Suprapubic skin (tissue), 4 donors: Measurements from ENCODE around the gene FLYWCH1. TPM values are rescaled to one million over a fixed set of nuclear protein-coding genes. Genes with fewer than 3 reads are reported as not detected.
"Not testable (repeated sequence)": the region's sequence is repeated elsewhere in the genome, so short reads cannot be mapped to it uniquely, and the experiment has no call there.

Experiments used
- DNase-seq, 2 donors: peaks; one replicate each; pipeline ENCODE4 v3.0.0-alpha.2; 2019; ENCODE audit warnings: low spot score in 2 of 2
- H3K27ac ChIP-seq: fragments of 200-600 bp; sonication (generic); one replicate; pipeline ENCODE4 v1.5.1; 2019
- H3K27me3 ChIP-seq: fragments of 200-600 bp; sonication (generic); one replicate; pipeline ENCODE4 v1.5.1; 2019
- H3K36me3 ChIP-seq: fragments of 200-600 bp; sonication (generic); one replicate; pipeline ENCODE4 v1.5.1; 2019
- H3K4me1 ChIP-seq: fragments of 200-600 bp; sonication (generic); one replicate; pipeline ENCODE4 v1.5.1; 2019
- H3K4me3 ChIP-seq: fragments of 200-600 bp; sonication (generic); one replicate; pipeline ENCODE4 v1.5.1; 2019; ENCODE audit warnings: mild to moderate bottlenecking
- H3K9me3 ChIP-seq: fragments of 200-600 bp; sonication (generic); one replicate; pipeline ENCODE4 v1.5.1; 2019
- CTCF ChIP-seq, 2 donors: fragments of 200-600 bp in 1 of 2; fragments of 450-650 bp in 1 of 2; sonication (generic) in 1 of 2; IDR thresholded peaks; one replicate each; pipeline ENCODE4 v1.5.1; 2016 to 2019; ENCODE audit warnings: antibody characterized with exemption in 2 of 2, mild to moderate bottlenecking in 1 of 2, moderate library complexity in 1 of 2
- EP300 ChIP-seq: sonication (generic); formaldehyde crosslinking; IDR thresholded peaks from one replicate; pipeline ENCODE4 v1.6.1; 2017; ENCODE audit warnings: antibody characterized with exemption
- POLR2A ChIP-seq, 2 donors: fragments of 450-650 bp; IDR thresholded peaks; one replicate each; pipeline ENCODE4 v1.6.1; 2017; ENCODE audit warnings: antibody characterized with exemption in 2 of 2, mild to moderate bottlenecking in 2 of 2, moderate library complexity in 2 of 2
- POLR2AphosphoS5 ChIP-seq, 3 donors: sonication (generic); formaldehyde crosslinking; IDR thresholded peaks; one replicate each; pipeline ENCODE4 v1.6.1; 2017; ENCODE audit warnings: antibody characterized with exemption in 3 of 3
- WGBS: methylation state at CpG from one replicate; pipeline ENCODE4 v1.1.5; 2018; 5-methylcytosine and 5-hydroxymethylcytosine counted together
- total RNA-seq, 4 donors: library from RNA; depleted of rRNA; stranded (reverse); fragments of >200 nt; gene quantifications; one replicate each; pipeline ENCODE4 v1.1.0, GENCODE V29; 2016

The FLYWCH1 gene
- total RNA-seq, 4 donors from 2014 or later, result 32.7 to 81.8 (median 52.1) TPM

GRCh38 chr16:2938206-2938605, 26.5 kb downstream of the FLYWCH1 start:
- WGBS, result 89% methylated on average over 10 of the region's 12 CpGs
- Histone ChIP-seq H3K36me3 (peaks cover 92% of the 10 kb centered on the region), H3K4me3 (no peak overlapping the region), H3K4me1 (no peaks in the 10 kb centered on the region), H3K27me3 (no peaks in the 10 kb centered on the region), H3K27ac (no peak overlapping the region), H3K9me3 (no peaks in the 10 kb centered on the region)
- DNase-seq, result no peak
- TF ChIP-seq POLR2A (IDR thresholded peaks at IDR 0.05) (no peak), POLR2AphosphoS5 (IDR thresholded peaks at IDR 0.05) (no peak), CTCF (IDR thresholded peaks at IDR 0.05) (no peak), EP300 (no peak)

GRCh38 chr16:2939968-2940367, 28.2 kb downstream of the FLYWCH1 start:
- 76% methylated on average over 2 of the region's 2 CpGs for WGBS
- DNase-seq, result no peak
- H3K27me3 ChIP-seq, result no peaks in the 10 kb centered on the region
- no peaks in the 10 kb centered on the region for H3K9me3 ChIP-seq
- no peak overlapping the region for H3K4me3 ChIP-seq
- no peaks in the 10 kb centered on the region for H3K4me1 ChIP-seq
- no peak for TF ChIP-seq POLR2AphosphoS5 (IDR thresholded peaks at IDR 0.05)
- no peak for TF ChIP-seq CTCF (IDR thresholded peaks at IDR 0.05)
- H3K36me3 ChIP-seq, result peaks cover 89% of the 10 kb centered on the region
- no peak overlapping the region for H3K27ac ChIP-seq

- Histone ChIP-seq H3K9me3 (no peaks in the 10 kb centered on the region), H3K27me3 (no peaks in the 10 kb centered on the region), H3K36me3 (peaks cover 76% of the 10 kb centered on the region), H3K4me1 (no peaks in the 10 kb centered on the region), H3K4me3 (no peak overlapping the region), H3K27ac (no peak overlapping the region)
- DNase-seq, result no peak
- WGBS, result 59% methylated on average over 4 of the region's 4 CpGs
- TF ChIP-seq CTCF (IDR thresholded peaks at IDR 0.05), result no peak
- TF ChIP-seq POLR2A (IDR thresholded peaks at IDR 0.05), result no peak
- TF ChIP-seq EP300, result no peak
- no peak for TF ChIP-seq POLR2AphosphoS5 (IDR thresholded peaks at IDR 0.05)
These were observed 30.3 kb downstream of the FLYWCH1 start for GRCh38 chr16:2942045-2942444.

GRCh38 chr16:2943716-2944115, 32.0 kb downstream of the FLYWCH1 start:
- H3K4me1 ChIP-seq, H3K27ac ChIP-seq: not testable (repeated sequence)
- peaks cover 63% of the 10 kb centered on the region for H3K36me3 ChIP-seq

GRCh38 chr16:2946649-2947048, 34.9 kb downstream of the FLYWCH1 start:
- no peak overlapping the region for H3K4me3 ChIP-seq
- H3K4me1 ChIP-seq, result no peaks in the 10 kb centered on the region
- no peak for TF ChIP-seq POLR2A (IDR thresholded peaks at IDR 0.05)
- TF ChIP-seq EP300, result no peak
- TF ChIP-seq POLR2AphosphoS5 (IDR thresholded peaks at IDR 0.05), result no peak
- no peak for TF ChIP-seq CTCF (IDR thresholded peaks at IDR 0.05)
- WGBS, result 93% methylated on average over 4 of the region's 4 CpGs
- no peaks in the 10 kb centered on the region for H3K27me3 ChIP-seq
- peaks cover 49% of the 10 kb centered on the region for H3K36me3 ChIP-seq
- no peaks in the 10 kb centered on the region for H3K9me3 ChIP-seq
- H3K27ac ChIP-seq, result no peak overlapping the region
- DNase-seq, result no peak

More at GRCh38 chr16:2943716-2944115, 32.0 kb downstream of the FLYWCH1 start:
- WGBS, result 77% methylated on average over 11 of the region's 12 CpGs
- DNase-seq, H3K27me3 ChIP-seq, H3K4me3 ChIP-seq, H3K9me3 ChIP-seq: not testable (repeated sequence)
